HG03064 (cell line): ENCODE measurements around the gene INSR.
A peak's percentile ranks its signal among the peaks of the same experiment; 100 is the strongest.
"Not testable (repeated sequence)": the region's sequence is repeated elsewhere in the genome, so short reads cannot be mapped to it uniquely, and the experiment has no call there.

Source experiments
- ATAC-seq: cut with Tn5 transposase; IDR thresholded peaks from one replicate; pipeline ENCODE4 v1.9.1; 2021; ENCODE audit warnings: low read depth; ENCODE audit not compliant: unreplicated experiment

The INSR gene

GRCh38 chr19:7106711-7107657, 187.2 kb downstream of the INSR start:
- no peak for ATAC-seq

GRCh38 chr19:7104747-7105447, 189.3 kb downstream of the INSR start:
- ATAC-seq, result no peak

GRCh38 chr19:7101498-7102253, 192.5 kb downstream of the INSR start:
- ATAC-seq, result no peak

GRCh38 chr19:7099597-7099921, 194.7 kb downstream of the INSR start:
- no peak for ATAC-seq

- peak; percentile 73 for ATAC-seq
Measured at GRCh38 chr19:7098701-7099596, 195.3 kb downstream of the INSR start.

GRCh38 chr19:7098096-7098495, 196.1 kb downstream of the INSR start:
- ATAC-seq, result no peak

GRCh38 chr19:7088999-7089398, 205.2 kb downstream of the INSR start:
- ATAC-seq, result no peak

GRCh38 chr19:7083076-7083956, 210.9 kb downstream of the INSR start:
- ATAC-seq, result no peak

GRCh38 chr19:7078008-7078407, 216.2 kb downstream of the INSR start:
- ATAC-seq, result no peak

GRCh38 chr19:7076151-7076550, 218.1 kb downstream of the INSR start:
- no peak for ATAC-seq

GRCh38 chr19:7074705-7075282, 219.4 kb downstream of the INSR start:
- ATAC-seq, result no peak

GRCh38 chr19:7072541-7072940, 221.7 kb downstream of the INSR start:
- no peak for ATAC-seq

GRCh38 chr19:7069904-7070226, 224.3 kb downstream of the INSR start:
- no peak for ATAC-seq

- ATAC-seq, result peak; percentile 89
Measured at GRCh38 chr19:7069042-7069903, 224.9 kb downstream of the INSR start, which contains the start of gene ZNF557. Gene ZNF557, plus strand, starts transcription at chr19:7069703. Its CDS starts 5,372 bp downstream, at chr19:7075075.

- ATAC-seq, result no peak
Measured at GRCh38 chr19:7068599-7068998, 225.6 kb downstream of the INSR start.

GRCh38 chr19:7067716-7068115, 226.5 kb downstream of the INSR start:
- no peak for ATAC-seq

- ATAC-seq, result not testable (repeated sequence)
Measured at GRCh38 chr19:7067122-7067521, 227.1 kb downstream of the INSR start.
